ENCODE measurements around the gene AP1G1.
"Not testable (repeated sequence)": the region's sequence is repeated elsewhere in the genome, so short reads cannot be mapped to it uniquely, and the experiment has no call there.

- TF ChIP-seq CTCF (IDR thresholded peaks at IDR 0.05); POLR2A (IDR thresholded peaks at IDR 0.05); POLR2AphosphoS5 (IDR thresholded peaks at IDR 0.05; ENCODE audit: insufficient read depth in 1 of 2, low read depth in 1 of 2): not testable (repeated sequence)
Observed at GRCh38 chr16:71831698-71832097, 23.1 kb upstream of the AP1G1 start.
